ENCODE data around the gene YJU2.

- no peak for TF ChIP-seq POLR2G (IDR thresholded peaks at IDR 0.05; ENCODE audit: low read depth, low read length)
- TF ChIP-seq ZBTB10 (CRISPR knock-in tag; IDR thresholded peaks at IDR 0.05; ENCODE audit: borderline replicate concordance): no peak
- no peak for TF ChIP-seq YY1 (IDR thresholded peaks at IDR 0.05; ENCODE audit: insufficient read depth, insufficient replicate concordance, low read depth, low read length)
- no peak for TF ChIP-seq HCFC1 (IDR thresholded peaks at IDR 0.05; ENCODE audit: low read depth, low read length)
- no peak for TF ChIP-seq ZNF292 (CRISPR knock-in tag; IDR thresholded peaks at IDR 0.05; ENCODE audit: borderline replicate concordance, low read depth)
- no peak for TF ChIP-seq ZBTB1 (CRISPR knock-in tag; IDR thresholded peaks at IDR 0.05; ENCODE audit: borderline replicate concordance)
- TF ChIP-seq HDAC1 (CRISPR knock-in tag; IDR thresholded peaks at IDR 0.05): peak; percentile 55; the same call in 1 of the 2 replicates
- no peak for TF ChIP-seq ZNF563 (CRISPR knock-in tag; IDR thresholded peaks at IDR 0.05)
- no peak for TF ChIP-seq GMEB1 (CRISPR knock-in tag; IDR thresholded peaks at IDR 0.05; ENCODE audit: borderline replicate concordance)
- TF ChIP-seq EZH2 (conservative IDR thresholded peaks at IDR 0.05; ENCODE audit: low read depth, low read length): no peak
- no peak for TF ChIP-seq HDAC6 (IDR thresholded peaks at IDR 0.05; ENCODE audit: low read depth, low read length)
Observed at GRCh38 chr19:4284176-4284958, 37.5 kb downstream of the YJU2 start.
